WTC11 (cell line): ENCODE measurements around the gene ENC1. TPM values are rescaled to one million over a fixed set of nuclear protein-coding genes. Genes with fewer than 3 reads are reported as not detected.

ENCODE experiments used
- ATAC-seq: fragments of 200-7000 bp; cut with Tn5 transposase; 2 replicates; pipeline ENCODE4 v1.10.0; 2021; ENCODE audit warnings: mild to moderate bottlenecking, moderate library complexity
- CTCF ChIA-PET: fragments of 300-600 bp; sonication (Branson Sonifier 250); formaldehyde crosslinking; loops from one replicate; lab custom pipeline; 2021; ENCODE audit warnings: antibody characterized with exemption; lab: Charles Lee
- POLR2A ChIA-PET: fragments of 350-600 bp; sonication (Branson Sonifier 250); formaldehyde crosslinking; loops from one replicate; lab custom pipeline; 2021; ENCODE audit warnings: antibody characterized with exemption; lab: Charles Lee
- DNase-seq: peaks from one replicate; pipeline ENCODE4 v3.0.0; 2021; ENCODE audit warnings: low spot score
- H3K27ac Mint-ChIP-seq: 2 replicates; pipeline ENCODE4 v1.8.0; 2021; ENCODE audit warnings: mixed read lengths
- H3K27me3 Mint-ChIP-seq: 2 replicates; pipeline ENCODE4 v1.8.0; 2021; ENCODE audit warnings: low read depth, mild to moderate bottlenecking, moderate library complexity, mixed read lengths
- H3K36me3 Mint-ChIP-seq: 2 replicates; pipeline ENCODE4 v1.8.0; 2021; ENCODE audit warnings: mixed read lengths
- H3K4me1 Mint-ChIP-seq: 2 replicates; pipeline ENCODE4 v1.8.0; 2022; ENCODE audit warnings: mixed read lengths
- H3K4me3 Mint-ChIP-seq: 2 replicates; pipeline ENCODE4 v1.8.0; 2021; ENCODE audit warnings: mild to moderate bottlenecking, moderate library complexity, mixed read lengths
- H3K9me3 Mint-ChIP-seq: 2 replicates; pipeline ENCODE4 v1.8.0; 2021; ENCODE audit warnings: mixed read lengths
- FOXJ3 ChIP-seq: sonication (generic); formaldehyde crosslinking; IDR thresholded peaks from 2 replicates; pipeline ENCODE4 v1.9.0; 2021; ENCODE audit warnings: missing genetic modification reagents, mild to moderate bottlenecking, borderline replicate concordance
- GRHL2 ChIP-seq: fragments of 250-450 bp; sonication (Bioruptor Pico); IDR thresholded peaks from 2 replicates; pipeline ENCODE4 v1.8.0; 2022; ENCODE audit warnings: mild to moderate bottlenecking, moderate library complexity; ENCODE audit not compliant: insufficient replicate concordance, severe bottlenecking
- SMAD4 ChIP-seq: sonication (generic); formaldehyde crosslinking; IDR thresholded peaks from 2 replicates; pipeline ENCODE4 v1.8.0; 2022; ENCODE audit warnings: mild to moderate bottlenecking, missing genetic modification reagents
- total RNA-seq: library from RNA; stranded (reverse); gene quantifications from 3 replicates; pipeline ENCODE4 v1.2.3, GENCODE V29; 2021
- TF ChIP-seq, protein P1 (sequence below): sonication (generic); formaldehyde crosslinking; IDR thresholded peaks from 2 replicates; pipeline ENCODE4 v1.8.1; 2023; ENCODE audit warnings: mild to moderate bottlenecking, missing genetic modification reagents, moderate library complexity
- TF ChIP-seq, protein P2 (sequence below): sonication (generic); formaldehyde crosslinking; IDR thresholded peaks from 2 replicates; pipeline ENCODE4 v1.8.0; 2023; ENCODE audit warnings: missing genetic modification reagents, mild to moderate bottlenecking, borderline replicate concordance
- TF ChIP-seq, protein P3 (sequence below): fragments of 250-450 bp; sonication (Bioruptor Pico); IDR thresholded peaks from 2 replicates; pipeline ENCODE4 v1.9.0; 2021; ENCODE audit warnings: mild to moderate bottlenecking
- TF ChIP-seq, protein P4 (sequence below): sonication (generic); formaldehyde crosslinking; IDR thresholded peaks from 2 replicates; pipeline ENCODE4 v1.8.0; 2022; ENCODE audit warnings: mild to moderate bottlenecking, missing genetic modification reagents
- TF ChIP-seq, protein P5 (sequence below): fragments of 200-600 bp; IDR thresholded peaks from 2 replicates; pipeline ENCODE4 v1.8.0; 2022; ENCODE audit warnings: antibody characterized with exemption
- TF ChIP-seq, protein P6 (sequence below): sonication (generic); formaldehyde crosslinking; IDR thresholded peaks from 2 replicates; pipeline ENCODE4 v1.8.0; 2022; ENCODE audit warnings: missing genetic modification reagents

Gene ENC1
- total RNA-seq, 1 experiment from 2014 or later, result 18.3 TPM

DNA sequence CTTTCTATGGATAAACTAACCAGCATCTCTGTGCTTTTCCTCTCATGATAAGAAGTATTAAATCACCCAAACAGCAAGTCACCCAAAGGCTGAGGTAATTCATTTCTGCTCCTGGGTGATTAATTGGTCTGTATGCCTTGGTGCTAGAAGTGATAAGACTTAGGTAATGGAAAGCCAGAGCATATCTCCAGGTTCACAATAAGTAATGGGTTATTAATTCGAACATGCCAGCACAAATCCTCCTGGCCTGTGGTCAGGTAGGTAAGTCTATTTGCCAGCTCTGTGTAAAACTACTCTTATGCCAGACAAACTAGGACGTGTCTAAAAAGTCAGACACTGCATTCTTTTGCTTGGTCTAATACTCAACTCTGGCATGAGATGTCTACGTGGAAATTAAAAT is 11.2 kb upstream of the ENC1 start (continued):
- TF ChIP-seq GRHL2 (CRISPR knock-in tag), result no peak
- TF ChIP-seq FOXJ3 (CRISPR knock-in tag), result no peak
- TF ChIP-seq, protein P1, sequence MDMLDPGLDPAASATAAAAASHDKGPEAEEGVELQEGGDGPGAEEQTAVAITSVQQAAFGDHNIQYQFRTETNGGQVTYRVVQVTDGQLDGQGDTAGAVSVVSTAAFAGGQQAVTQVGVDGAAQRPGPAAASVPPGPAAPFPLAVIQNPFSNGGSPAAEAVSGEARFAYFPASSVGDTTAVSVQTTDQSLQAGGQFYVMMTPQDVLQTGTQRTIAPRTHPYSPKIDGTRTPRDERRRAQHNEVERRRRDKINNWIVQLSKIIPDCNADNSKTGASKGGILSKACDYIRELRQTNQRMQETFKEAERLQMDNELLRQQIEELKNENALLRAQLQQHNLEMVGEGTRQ (CRISPR knock-in tag), result no peak
- no peak for TF ChIP-seq SMAD4 (CRISPR knock-in tag)

DNA sequence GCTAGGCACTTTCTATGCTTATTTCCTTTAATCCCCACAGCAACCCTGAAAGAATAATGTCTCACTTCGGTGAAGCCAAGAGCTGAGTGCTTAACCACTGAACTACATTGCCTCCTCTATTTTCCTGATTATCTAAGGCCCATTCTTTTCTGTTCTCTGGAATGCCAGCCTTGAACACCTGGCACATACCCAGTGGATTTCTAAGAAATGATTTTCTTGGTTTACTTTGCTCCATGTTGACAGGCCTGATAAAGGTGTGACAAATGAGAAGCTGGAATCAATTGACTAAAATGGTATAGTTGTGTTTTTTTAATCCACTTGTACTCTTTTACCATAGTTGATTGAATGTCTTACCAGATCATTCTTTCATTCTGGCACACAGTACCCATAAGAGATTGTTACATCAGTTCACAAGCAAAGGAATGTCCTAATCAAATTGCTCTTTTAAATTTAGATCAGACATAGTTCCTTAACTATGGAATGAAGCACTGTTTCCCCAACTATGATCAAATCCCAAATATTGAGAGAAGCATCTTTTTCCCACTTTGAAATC is 9.0 kb upstream of the ENC1 start:
- ChIA-PET POLR2A (no interaction called here), CTCF (interaction anchor here (0.6 to 1.6 kb wide), 12 partner anchors 9 to 747 kb away, joined by 3 to 8 read pairs (median 4); partner anchors contain the start of genes ENC1 and HEXB)
- Mint-ChIP-seq H3K4me3 (no peak overlapping the region), H3K27ac (no peak overlapping the region), H3K9me3 (no peaks in the 10 kb centered on the region), H3K27me3 (no peaks in the 10 kb centered on the region), H3K4me1 (peaks cover 23% of the 10 kb centered on the region), H3K36me3 (no peaks in the 10 kb centered on the region)
- ATAC-seq, result no peak
- TF ChIP-seq, protein P2, sequence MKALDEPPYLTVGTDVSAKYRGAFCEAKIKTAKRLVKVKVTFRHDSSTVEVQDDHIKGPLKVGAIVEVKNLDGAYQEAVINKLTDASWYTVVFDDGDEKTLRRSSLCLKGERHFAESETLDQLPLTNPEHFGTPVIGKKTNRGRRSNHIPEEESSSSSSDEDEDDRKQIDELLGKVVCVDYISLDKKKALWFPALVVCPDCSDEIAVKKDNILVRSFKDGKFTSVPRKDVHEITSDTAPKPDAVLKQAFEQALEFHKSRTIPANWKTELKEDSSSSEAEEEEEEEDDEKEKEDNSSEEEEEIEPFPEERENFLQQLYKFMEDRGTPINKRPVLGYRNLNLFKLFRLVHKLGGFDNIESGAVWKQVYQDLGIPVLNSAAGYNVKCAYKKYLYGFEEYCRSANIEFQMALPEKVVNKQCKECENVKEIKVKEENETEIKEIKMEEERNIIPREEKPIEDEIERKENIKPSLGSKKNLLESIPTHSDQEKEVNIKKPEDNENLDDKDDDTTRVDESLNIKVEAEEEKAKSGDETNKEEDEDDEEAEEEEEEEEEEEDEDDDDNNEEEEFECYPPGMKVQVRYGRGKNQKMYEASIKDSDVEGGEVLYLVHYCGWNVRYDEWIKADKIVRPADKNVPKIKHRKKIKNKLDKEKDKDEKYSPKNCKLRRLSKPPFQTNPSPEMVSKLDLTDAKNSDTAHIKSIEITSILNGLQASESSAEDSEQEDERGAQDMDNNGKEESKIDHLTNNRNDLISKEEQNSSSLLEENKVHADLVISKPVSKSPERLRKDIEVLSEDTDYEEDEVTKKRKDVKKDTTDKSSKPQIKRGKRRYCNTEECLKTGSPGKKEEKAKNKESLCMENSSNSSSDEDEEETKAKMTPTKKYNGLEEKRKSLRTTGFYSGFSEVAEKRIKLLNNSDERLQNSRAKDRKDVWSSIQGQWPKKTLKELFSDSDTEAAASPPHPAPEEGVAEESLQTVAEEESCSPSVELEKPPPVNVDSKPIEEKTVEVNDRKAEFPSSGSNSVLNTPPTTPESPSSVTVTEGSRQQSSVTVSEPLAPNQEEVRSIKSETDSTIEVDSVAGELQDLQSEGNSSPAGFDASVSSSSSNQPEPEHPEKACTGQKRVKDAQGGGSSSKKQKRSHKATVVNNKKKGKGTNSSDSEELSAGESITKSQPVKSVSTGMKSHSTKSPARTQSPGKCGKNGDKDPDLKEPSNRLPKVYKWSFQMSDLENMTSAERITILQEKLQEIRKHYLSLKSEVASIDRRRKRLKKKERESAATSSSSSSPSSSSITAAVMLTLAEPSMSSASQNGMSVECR (CRISPR knock-in tag), result no peak
- TF ChIP-seq, protein P3, sequence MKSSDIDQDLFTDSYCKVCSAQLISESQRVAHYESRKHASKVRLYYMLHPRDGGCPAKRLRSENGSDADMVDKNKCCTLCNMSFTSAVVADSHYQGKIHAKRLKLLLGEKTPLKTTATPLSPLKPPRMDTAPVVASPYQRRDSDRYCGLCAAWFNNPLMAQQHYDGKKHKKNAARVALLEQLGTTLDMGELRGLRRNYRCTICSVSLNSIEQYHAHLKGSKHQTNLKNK (CRISPR knock-in tag), result no peak
- no peak for DNase-seq

DNA sequence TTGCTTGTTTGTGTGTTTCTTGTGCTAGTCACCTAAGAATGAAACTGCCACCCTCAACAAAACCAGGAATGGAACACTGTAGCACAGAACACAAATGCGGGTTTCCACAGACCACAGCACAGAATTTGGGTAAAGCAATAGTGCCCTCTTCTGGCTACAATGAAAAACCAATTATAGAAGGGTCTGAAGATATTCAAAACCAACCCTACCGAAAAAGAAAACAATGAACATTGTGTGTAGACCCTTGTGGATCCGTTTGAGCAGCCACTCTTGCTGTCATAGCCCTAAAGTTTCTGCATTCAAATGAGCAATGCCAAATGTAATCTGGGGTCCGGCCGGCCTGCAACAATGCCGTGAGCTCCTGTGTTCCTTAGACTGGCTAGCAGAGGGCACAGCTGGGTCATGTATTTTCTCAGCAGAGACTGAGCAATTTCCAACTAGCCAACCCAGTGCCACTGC is 8.3 kb upstream of the ENC1 start:
- POLR2A ChIA-PET, result no interaction called here
- peaks cover 3% of the 10 kb centered on the region for H3K27me3 Mint-ChIP-seq
- CTCF ChIA-PET, result interaction anchor here (0.6 to 1.6 kb wide), 11 partner anchors 8 to 747 kb away, joined by 3 to 8 read pairs (median 4); partner anchors contain the start of genes ENC1 and HEXB
- DNase-seq (no peak), ATAC-seq (peak; percentile 95)
- H3K4me3 Mint-ChIP-seq, result no peak overlapping the region
- peaks cover 20% of the 10 kb centered on the region for H3K4me1 Mint-ChIP-seq
- H3K9me3 Mint-ChIP-seq, result no peaks in the 10 kb centered on the region
- TF ChIP-seq, protein P4, sequence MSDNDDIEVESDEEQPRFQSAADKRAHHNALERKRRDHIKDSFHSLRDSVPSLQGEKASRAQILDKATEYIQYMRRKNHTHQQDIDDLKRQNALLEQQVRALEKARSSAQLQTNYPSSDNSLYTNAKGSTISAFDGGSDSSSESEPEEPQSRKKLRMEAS (CRISPR knock-in tag), result no peak
- TF ChIP-seq, protein P5, sequence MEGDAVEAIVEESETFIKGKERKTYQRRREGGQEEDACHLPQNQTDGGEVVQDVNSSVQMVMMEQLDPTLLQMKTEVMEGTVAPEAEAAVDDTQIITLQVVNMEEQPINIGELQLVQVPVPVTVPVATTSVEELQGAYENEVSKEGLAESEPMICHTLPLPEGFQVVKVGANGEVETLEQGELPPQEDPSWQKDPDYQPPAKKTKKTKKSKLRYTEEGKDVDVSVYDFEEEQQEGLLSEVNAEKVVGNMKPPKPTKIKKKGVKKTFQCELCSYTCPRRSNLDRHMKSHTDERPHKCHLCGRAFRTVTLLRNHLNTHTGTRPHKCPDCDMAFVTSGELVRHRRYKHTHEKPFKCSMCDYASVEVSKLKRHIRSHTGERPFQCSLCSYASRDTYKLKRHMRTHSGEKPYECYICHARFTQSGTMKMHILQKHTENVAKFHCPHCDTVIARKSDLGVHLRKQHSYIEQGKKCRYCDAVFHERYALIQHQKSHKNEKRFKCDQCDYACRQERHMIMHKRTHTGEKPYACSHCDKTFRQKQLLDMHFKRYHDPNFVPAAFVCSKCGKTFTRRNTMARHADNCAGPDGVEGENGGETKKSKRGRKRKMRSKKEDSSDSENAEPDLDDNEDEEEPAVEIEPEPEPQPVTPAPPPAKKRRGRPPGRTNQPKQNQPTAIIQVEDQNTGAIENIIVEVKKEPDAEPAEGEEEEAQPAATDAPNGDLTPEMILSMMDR, result peak; percentile 52; the same call in 1 of the 2 replicates
- TF ChIP-seq, protein P6, sequence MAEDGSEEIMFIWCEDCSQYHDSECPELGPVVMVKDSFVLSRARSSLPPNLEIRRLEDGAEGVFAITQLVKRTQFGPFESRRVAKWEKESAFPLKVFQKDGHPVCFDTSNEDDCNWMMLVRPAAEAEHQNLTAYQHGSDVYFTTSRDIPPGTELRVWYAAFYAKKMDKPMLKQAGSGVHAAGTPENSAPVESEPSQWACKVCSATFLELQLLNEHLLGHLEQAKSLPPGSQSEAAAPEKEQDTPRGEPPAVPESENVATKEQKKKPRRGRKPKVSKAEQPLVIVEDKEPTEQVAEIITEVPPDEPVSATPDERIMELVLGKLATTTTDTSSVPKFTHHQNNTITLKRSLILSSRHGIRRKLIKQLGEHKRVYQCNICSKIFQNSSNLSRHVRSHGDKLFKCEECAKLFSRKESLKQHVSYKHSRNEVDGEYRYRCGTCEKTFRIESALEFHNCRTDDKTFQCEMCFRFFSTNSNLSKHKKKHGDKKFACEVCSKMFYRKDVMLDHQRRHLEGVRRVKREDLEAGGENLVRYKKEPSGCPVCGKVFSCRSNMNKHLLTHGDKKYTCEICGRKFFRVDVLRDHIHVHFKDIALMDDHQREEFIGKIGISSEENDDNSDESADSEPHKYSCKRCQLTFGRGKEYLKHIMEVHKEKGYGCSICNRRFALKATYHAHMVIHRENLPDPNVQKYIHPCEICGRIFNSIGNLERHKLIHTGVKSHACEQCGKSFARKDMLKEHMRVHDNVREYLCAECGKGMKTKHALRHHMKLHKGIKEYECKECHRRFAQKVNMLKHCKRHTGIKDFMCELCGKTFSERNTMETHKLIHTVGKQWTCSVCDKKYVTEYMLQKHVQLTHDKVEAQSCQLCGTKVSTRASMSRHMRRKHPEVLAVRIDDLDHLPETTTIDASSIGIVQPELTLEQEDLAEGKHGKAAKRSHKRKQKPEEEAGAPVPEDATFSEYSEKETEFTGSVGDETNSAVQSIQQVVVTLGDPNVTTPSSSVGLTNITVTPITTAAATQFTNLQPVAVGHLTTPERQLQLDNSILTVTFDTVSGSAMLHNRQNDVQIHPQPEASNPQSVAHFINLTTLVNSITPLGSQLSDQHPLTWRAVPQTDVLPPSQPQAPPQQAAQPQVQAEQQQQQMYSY, result peak; percentile 47; the same call in 1 of the 2 replicates
- H3K27ac Mint-ChIP-seq, result no peak overlapping the region
- no peaks in the 10 kb centered on the region for H3K36me3 Mint-ChIP-seq
